Activated T-helper 17 cell treated with anti-CD3 and anti-CD28 coated beads, Interleukin-2, amount 50 U/mL, for 72 hours (primary cell): ENCODE data around the gene PBX3. TPM values are rescaled to one million over a fixed set of nuclear protein-coding genes. Genes with fewer than 3 reads are reported as not detected.

ENCODE experiments used
- ATAC-seq: fragments of 150-1000 bp; cut with Tn5 transposase; replicated peaks from 2 replicates; pipeline ENCODE4 v1.10.0; 2021; ENCODE audit warnings: mild to moderate bottlenecking, moderate library complexity
- H3K27ac Mint-ChIP-seq: one replicate; pipeline ENCODE4 v1.8.0; 2022; ENCODE audit warnings: mixed read lengths
- H3K27me3 Mint-ChIP-seq: one replicate; pipeline ENCODE4 v1.8.0; 2022; ENCODE audit warnings: mixed read lengths
- H3K36me3 Mint-ChIP-seq: one replicate; pipeline ENCODE4 v1.8.0; 2022; ENCODE audit warnings: low read depth, mild to moderate bottlenecking, mixed read lengths
- H3K4me1 Mint-ChIP-seq: one replicate; pipeline ENCODE4 v1.8.0; 2022; ENCODE audit warnings: mixed read lengths
- H3K4me3 Mint-ChIP-seq: one replicate; pipeline ENCODE4 v1.8.0; 2022; ENCODE audit warnings: mild to moderate bottlenecking, mixed read lengths
- H3K9me3 Mint-ChIP-seq: one replicate; pipeline ENCODE4 v1.8.0; 2022; ENCODE audit warnings: mixed read lengths
- total RNA-seq, 2 donors: library from RNA; stranded (reverse); gene quantifications; one replicate each; pipeline ENCODE4 v1.2.3, GENCODE V29; 2022

PBX3 gene
- total RNA-seq, 2 donors from 2014 or later, result 8.5 to 15.8 TPM

DNA sequence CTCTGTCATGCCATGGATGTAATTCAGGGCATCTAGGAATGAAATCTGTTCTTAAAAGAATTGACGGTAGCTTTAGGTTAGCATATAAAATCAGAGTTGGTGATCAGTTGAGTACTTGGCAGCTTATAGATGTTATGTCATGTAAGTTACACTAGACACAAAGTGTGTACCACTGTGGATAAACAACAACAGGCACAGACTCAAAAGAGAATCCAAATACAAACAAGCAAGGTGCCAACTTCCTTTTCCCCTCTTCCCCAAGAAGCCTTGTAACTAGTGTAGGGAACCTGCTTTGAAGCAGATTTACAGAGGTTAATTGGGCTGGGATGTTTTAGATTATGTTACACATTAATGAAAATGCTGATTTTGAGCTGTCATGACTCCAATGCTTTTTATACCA, 167.2 kb downstream of the PBX3 start:
- Mint-ChIP-seq H3K4me3 (no peak overlapping the region), H3K27ac (no peak overlapping the region), H3K9me3 (no peaks in the 10 kb centered on the region), H3K27me3 (no peaks in the 10 kb centered on the region), H3K36me3 (peaks cover 5% of the 10 kb centered on the region), H3K4me1 (no peaks in the 10 kb centered on the region)
- no peak for ATAC-seq

DNA sequence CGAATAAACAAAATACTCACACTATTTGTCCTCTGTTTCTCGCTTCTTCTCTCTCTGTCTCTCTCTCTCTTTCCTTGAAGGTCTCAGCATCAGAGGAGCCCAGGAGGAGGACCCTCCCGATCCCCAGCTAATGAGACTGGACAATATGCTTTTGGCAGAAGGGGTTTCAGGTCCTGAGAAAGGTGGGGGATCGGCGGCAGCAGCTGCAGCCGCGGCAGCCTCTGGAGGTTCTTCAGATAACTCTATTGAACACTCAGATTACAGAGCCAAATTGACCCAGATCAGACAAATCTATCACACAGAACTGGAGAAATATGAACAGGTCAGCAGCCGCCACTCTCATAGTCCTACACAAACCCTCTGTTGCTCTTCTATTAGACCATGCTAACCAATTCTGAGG, 168.4 kb downstream of the PBX3 start:
- H3K27me3 Mint-ChIP-seq, result no peaks in the 10 kb centered on the region
- no peak overlapping the region for H3K27ac Mint-ChIP-seq
- H3K4me3 Mint-ChIP-seq, result no peak overlapping the region
- no peaks in the 10 kb centered on the region for H3K4me1 Mint-ChIP-seq
- no peak for ATAC-seq
- no peaks in the 10 kb centered on the region for H3K9me3 Mint-ChIP-seq
- peaks cover 5% of the 10 kb centered on the region for H3K36me3 Mint-ChIP-seq

DNA sequence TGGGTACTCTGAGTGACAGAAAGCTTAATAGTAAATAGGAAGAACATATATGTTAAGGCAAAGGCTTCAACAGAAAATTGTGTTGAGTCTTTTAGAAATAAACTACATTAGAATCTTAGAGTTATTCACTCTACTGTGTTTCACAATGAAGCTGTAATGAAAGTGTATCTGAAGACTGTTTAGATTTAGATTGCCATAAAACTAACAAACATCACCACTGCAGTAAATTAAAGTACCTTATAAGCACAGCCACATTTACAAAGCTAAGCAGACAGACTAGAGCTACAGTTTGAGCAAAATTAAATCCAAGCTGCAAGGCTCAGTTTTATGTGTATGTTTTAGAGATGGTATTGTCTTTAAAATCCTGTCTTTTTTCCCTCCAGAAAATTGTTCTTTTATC, 172.4 kb downstream of the PBX3 start:
- Mint-ChIP-seq H3K27ac (no peak overlapping the region), H3K9me3 (no peaks in the 10 kb centered on the region), H3K27me3 (no peaks in the 10 kb centered on the region), H3K36me3 (peaks cover 5% of the 10 kb centered on the region), H3K4me1 (no peaks in the 10 kb centered on the region), H3K4me3 (no peak overlapping the region)
- no peak for ATAC-seq

DNA sequence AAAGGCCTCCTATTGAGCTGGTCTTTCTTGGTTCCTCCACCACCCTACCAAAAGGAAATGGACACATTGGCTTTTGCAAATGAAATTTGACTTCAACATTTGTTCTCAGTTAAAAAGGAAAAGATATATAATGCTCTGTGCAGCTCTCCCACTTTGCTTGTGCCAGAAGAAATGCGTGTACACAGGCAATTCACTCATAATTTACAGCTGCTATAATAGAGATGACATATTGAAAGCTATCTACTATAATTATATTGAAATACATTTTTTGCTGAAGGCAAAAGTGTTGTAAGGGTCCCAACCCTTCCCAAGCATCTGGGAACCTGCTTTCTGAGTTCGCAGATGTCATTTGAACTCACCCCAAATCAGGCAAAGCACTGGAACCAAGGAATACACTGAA, 173.2 kb downstream of the PBX3 start:
- H3K4me1 Mint-ChIP-seq, result no peaks in the 10 kb centered on the region
- peaks cover 5% of the 10 kb centered on the region for H3K36me3 Mint-ChIP-seq
- no peak overlapping the region for H3K27ac Mint-ChIP-seq
- no peaks in the 10 kb centered on the region for H3K9me3 Mint-ChIP-seq
- ATAC-seq, result no peak
- no peaks in the 10 kb centered on the region for H3K27me3 Mint-ChIP-seq
- H3K4me3 Mint-ChIP-seq, result no peak overlapping the region

DNA sequence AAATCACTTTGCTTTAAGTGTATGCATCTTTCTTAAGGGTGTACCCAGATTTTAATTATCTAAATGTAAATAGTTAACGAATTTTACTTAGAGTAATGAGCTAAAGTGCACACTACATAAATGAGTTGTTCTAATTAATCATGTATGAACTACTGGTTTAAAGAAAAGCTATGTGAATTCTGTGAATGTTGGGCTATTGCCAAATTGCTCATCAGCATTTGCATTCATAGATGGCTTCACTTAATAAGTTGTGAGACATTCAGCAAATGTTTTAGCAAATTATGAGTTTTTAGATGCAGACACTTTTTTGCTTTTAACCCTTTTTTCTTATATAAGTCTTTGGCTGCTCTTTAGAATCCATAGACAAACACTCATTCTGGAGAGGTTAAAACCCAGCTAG, 175.7 kb downstream of the PBX3 start:
- ATAC-seq, result no peak
- no peaks in the 10 kb centered on the region for H3K9me3 Mint-ChIP-seq
- H3K36me3 Mint-ChIP-seq, result no peaks in the 10 kb centered on the region
- H3K4me3 Mint-ChIP-seq, result no peak overlapping the region
- H3K27ac Mint-ChIP-seq, result no peak overlapping the region
- H3K27me3 Mint-ChIP-seq, result no peaks in the 10 kb centered on the region
- H3K4me1 Mint-ChIP-seq, result no peaks in the 10 kb centered on the region

DNA sequence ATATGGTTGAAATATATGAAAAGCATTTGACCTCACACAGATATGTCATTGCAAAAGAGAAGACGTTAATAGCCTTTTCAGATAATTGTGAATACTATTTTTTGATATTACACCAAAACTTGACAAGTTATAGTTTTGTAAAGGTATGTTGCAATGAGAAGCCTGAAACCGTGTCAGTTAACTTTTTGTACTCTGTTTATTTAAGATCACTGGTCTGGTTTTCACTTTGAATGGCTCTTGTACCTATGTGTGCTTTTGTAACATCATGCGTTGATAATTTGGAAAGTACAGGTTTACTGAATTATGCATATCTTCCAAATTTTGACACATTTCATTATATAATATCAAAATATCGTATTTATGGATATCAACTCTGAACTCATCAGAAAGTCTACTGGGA, 177.2 kb downstream of the PBX3 start:
- Mint-ChIP-seq H3K4me3 (no peak overlapping the region), H3K27me3 (no peaks in the 10 kb centered on the region), H3K36me3 (no peaks in the 10 kb centered on the region), H3K4me1 (no peaks in the 10 kb centered on the region), H3K9me3 (no peaks in the 10 kb centered on the region), H3K27ac (no peak overlapping the region)
- no peak for ATAC-seq

DNA sequence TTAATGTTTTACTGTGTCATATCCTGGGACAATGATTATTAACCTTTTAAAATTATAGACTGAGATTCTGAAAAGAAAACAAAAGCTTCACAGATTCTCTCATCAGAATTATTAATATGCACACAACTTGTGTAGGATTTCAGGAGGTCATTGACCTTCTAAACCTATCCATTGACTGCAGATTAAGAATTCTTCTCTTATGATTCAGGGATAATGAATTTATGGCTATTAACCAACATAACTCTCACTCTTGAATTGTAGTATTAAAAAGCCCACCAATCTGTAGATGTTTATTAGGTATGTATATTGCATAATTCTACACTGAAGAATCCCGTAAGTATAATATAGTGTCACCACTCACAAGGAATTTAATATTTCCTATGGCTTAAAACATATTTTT, 179.8 kb downstream of the PBX3 start:
- Mint-ChIP-seq H3K4me3 (no peak overlapping the region), H3K27ac (no peak overlapping the region), H3K4me1 (no peaks in the 10 kb centered on the region), H3K36me3 (peaks cover under 1% of the 10 kb centered on the region), H3K27me3 (no peaks in the 10 kb centered on the region), H3K9me3 (no peaks in the 10 kb centered on the region)
- no peak for ATAC-seq

DNA sequence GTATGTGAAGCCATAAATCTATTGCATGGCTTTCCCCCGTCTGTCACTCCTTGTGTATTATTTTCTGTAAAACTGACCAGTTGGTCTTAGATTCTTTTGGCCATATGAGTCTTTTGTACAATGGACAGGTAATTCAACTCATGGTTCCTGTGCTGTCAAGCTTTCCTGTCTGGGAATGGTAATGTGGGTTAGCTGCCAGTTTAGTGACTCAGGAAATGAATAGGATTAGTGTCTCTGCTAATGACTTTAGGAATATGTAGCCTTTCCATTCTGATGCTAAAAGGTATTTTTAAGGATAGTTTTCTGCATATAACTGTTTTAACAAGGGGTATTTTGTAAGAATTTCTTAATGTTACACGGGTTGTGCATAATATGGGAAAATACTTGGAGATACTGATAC, 182.7 kb downstream of the PBX3 start:
- ATAC-seq, result no peak
- peaks cover 5% of the 10 kb centered on the region for H3K36me3 Mint-ChIP-seq
- H3K4me1 Mint-ChIP-seq, result no peaks in the 10 kb centered on the region
- H3K9me3 Mint-ChIP-seq, result no peaks in the 10 kb centered on the region
- no peak overlapping the region for H3K27ac Mint-ChIP-seq
- H3K4me3 Mint-ChIP-seq, result no peak overlapping the region
- H3K27me3 Mint-ChIP-seq, result no peaks in the 10 kb centered on the region

DNA sequence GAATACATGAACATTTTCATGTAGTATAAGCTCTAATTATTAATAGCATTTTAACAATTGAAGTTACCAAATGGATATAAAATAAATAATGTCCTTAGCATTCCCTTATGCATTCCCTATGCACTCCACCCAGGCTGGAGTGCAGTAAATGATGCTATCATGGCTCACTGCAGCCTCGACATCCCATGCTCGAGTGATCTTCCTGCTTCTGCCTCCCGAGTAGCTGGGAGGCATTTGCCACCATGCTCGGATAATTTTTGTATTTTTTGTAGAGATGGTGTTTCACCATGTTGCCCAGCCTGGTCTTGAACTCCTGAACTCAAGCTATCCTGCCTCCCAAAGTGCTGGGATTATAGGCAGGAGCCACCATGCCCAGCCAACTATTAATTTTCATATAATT, 184.0 kb downstream of the PBX3 start:
- ATAC-seq, result no peak
- no peak overlapping the region for H3K4me3 Mint-ChIP-seq
- no peaks in the 10 kb centered on the region for H3K9me3 Mint-ChIP-seq
- H3K4me1 Mint-ChIP-seq, result no peaks in the 10 kb centered on the region
- H3K36me3 Mint-ChIP-seq, result peaks cover 5% of the 10 kb centered on the region
- no peak overlapping the region for H3K27ac Mint-ChIP-seq
- H3K27me3 Mint-ChIP-seq, result no peaks in the 10 kb centered on the region

DNA sequence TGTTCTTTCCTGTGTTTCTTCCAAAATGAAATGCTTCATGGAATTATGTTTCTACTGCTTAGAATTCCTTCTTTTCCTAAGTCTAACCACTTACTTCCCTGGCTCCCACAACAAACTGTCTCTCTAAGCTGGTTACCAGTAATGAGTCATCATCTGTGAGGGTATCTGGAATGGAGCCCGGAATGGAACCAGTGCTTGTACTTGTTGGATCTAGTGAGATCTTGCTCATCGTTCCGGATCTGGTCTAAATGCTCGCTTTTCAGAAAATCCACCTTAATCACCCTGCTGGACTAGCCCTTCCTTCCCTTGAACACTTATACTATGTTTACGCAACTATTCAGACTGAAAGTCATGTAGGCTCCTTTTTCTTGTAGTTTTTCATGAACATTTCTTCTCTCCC, 184.8 kb downstream of the PBX3 start:
- no peaks in the 10 kb centered on the region for H3K9me3 Mint-ChIP-seq
- H3K4me1 Mint-ChIP-seq, result no peaks in the 10 kb centered on the region
- no peak overlapping the region for H3K4me3 Mint-ChIP-seq
- peaks cover 11% of the 10 kb centered on the region for H3K36me3 Mint-ChIP-seq
- no peaks in the 10 kb centered on the region for H3K27me3 Mint-ChIP-seq
- ATAC-seq, result no peak
- H3K27ac Mint-ChIP-seq, result no peak overlapping the region

DNA sequence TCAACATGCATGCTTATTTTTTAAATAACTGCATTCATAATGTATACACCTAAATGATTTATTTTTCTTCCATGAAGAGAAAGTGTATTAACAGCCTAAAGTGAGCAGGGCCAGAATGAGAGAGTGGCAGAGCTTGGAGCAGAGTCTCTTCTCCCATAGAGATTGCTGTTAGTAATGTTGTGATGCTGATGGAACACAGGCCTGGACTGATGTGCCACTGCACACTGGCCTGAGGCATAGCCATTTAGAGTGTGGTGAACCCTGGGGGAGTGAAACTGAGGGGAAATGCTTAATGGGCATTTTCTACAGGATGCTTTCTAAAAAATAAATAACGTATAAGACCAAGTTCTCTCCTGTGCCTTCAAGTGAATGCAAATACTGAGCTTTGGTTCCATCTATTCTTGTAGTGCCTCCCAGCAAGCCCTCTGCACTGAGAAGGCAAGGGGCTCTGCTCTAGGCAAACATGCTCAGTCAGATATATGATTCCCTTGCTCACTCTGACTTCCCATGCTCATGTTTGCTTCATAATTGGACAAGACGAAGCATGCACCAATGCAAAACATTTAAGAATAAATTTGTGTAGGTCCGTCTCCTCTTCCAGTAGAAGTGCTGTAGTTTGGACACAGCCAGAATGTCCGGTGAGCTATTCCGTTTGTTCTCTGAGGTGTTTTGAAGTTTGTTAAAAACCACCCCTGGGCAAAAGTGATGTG, 185.7 kb downstream of the PBX3 start:
- H3K36me3 Mint-ChIP-seq, result peaks cover 11% of the 10 kb centered on the region
- H3K4me3 Mint-ChIP-seq, result no peak overlapping the region
- no peaks in the 10 kb centered on the region for H3K4me1 Mint-ChIP-seq
- no peak for ATAC-seq
- no peaks in the 10 kb centered on the region for H3K27me3 Mint-ChIP-seq
- no peaks in the 10 kb centered on the region for H3K9me3 Mint-ChIP-seq
- H3K27ac Mint-ChIP-seq, result no peak overlapping the region

DNA sequence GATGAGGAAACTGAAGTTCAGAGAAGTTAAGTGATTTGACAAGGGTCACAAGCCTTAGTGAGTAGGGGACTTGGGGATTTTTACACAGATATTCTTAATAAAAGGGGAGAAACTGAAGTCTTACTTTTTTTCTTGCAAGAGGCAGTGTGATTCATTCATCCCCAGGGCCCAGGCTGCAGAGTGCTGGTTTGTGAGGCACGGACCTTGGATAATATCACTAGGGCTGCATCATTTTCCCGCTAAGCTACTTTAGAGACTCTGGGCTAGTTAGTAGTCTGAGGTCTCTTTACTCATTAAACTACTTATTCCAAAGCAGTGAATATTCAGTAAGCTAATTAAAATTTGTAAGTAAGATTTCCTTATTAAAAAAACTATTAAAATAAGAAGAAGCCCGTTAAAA, 195.0 kb downstream of the PBX3 start:
- Mint-ChIP-seq H3K4me3 (no peak overlapping the region), H3K4me1 (no peaks in the 10 kb centered on the region), H3K36me3 (no peaks in the 10 kb centered on the region), H3K27me3 (no peaks in the 10 kb centered on the region), H3K27ac (no peak overlapping the region), H3K9me3 (peaks cover 4% of the 10 kb centered on the region)
- no peak for ATAC-seq

DNA sequence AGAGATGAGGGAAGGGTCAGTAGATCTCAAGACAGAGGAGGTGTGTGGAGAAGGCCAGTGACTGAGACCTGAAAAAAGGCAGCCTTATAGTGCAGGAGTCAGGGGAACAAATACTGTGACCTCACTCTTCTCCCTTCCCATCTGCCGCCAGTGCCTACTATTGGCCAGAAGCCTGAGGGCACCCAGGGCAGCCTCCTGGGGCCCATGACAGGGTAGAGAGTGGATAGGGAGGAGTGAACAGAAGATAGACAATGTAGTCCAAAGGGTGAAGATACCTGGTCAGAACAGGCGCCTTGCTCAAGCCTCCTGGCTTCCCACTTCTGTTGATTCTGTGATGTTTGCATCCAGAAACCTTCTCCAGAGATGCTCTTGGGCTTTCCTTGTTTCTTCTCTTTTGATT, 196.7 kb downstream of the PBX3 start:
- no peak for ATAC-seq
- Mint-ChIP-seq H3K9me3 (peaks cover 4% of the 10 kb centered on the region), H3K4me1 (no peaks in the 10 kb centered on the region), H3K27ac (no peak overlapping the region), H3K27me3 (no peaks in the 10 kb centered on the region), H3K36me3 (no peaks in the 10 kb centered on the region), H3K4me3 (no peak overlapping the region)

DNA sequence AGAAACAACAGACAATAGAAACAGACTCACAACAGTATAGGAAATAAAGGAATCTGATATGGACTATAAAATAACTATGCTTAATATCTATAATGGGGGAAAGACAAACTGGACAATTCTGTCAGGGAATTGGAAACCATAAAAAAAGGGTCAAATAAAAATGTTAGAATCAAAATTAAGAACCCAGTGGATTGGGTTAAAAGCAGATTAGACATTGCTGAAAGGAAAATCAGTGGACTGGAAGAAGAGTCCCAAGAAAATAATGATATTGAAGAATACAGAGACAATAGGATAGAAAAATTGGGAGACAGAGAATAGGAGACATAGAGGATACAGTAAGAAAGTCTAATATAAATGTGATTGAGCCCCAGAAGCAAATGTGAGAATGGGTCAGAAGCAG, 199.2 kb downstream of the PBX3 start:
- no peaks in the 10 kb centered on the region for H3K4me1 Mint-ChIP-seq
- H3K27me3 Mint-ChIP-seq, result no peaks in the 10 kb centered on the region
- no peaks in the 10 kb centered on the region for H3K36me3 Mint-ChIP-seq
- H3K27ac Mint-ChIP-seq, result no peak overlapping the region
- H3K9me3 Mint-ChIP-seq, result peaks cover 4% of the 10 kb centered on the region
- no peak for ATAC-seq
- H3K4me3 Mint-ChIP-seq, result no peak overlapping the region

DNA sequence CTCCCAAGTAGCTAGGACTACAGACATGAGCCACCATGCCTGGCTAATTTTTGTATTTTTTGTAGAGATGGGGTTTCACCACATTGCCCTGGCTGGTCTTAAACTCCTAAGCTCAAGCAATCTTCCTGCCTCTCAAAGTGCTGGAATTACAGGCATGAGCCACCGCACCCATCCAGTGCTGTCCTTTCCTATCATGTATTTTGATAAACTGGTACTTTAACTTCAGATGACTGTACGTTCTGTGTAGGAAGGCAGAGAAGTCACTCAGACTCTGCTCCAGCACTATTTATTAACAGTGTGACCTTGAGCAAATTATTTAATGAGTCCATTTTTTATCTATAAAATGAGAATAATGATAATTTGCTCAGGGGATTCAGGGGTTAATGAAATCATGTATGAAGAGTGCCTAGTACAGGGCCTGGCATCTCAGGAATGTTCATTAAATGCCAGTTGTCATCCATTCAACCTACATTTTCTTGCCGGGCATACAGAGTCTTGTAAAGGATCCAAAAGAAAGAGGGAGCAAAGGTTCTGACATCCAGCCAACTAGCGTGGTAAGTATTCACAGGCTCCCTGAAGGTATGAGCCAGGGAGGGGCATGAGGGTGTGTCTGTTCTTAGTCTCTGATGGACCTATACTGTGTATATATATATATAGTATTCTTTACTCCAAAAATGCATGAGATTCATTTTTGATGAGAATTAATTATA, 201.9 kb downstream of the PBX3 start:
- Mint-ChIP-seq H3K4me3 (no peak overlapping the region), H3K36me3 (no peaks in the 10 kb centered on the region), H3K9me3 (peaks cover 4% of the 10 kb centered on the region), H3K27me3 (no peaks in the 10 kb centered on the region), H3K4me1 (no peaks in the 10 kb centered on the region), H3K27ac (no peak overlapping the region)
- no peak for ATAC-seq
